Cardiac septum (tissue), 1 donor: ENCODE results near the gene TCF20. TPM values are rescaled to one million over a fixed set of nuclear protein-coding genes. Genes with fewer than 3 reads are reported as not detected.
A peak's percentile ranks its signal among the peaks of the same experiment; 100 is the strongest.

ENCODE experiments used
- DNase-seq: peaks from one replicate; pipeline ENCODE4 v3.0.0-alpha.2; 2020; ENCODE audit warnings: low spot score
- intact Hi-C: fragments of 100-400 bp; cut with DNase I; formaldehyde crosslinking; loops from one replicate; pipeline ENCODE4 v1.14.0; 2022
- total RNA-seq: library from RNA; stranded (reverse); fragmentation: NEBNext Ultra II Directional; extraction: Animal tissue kit (Norgen Biotek cat#: 25700); gene quantifications from one replicate; pipeline ENCODE4 v1.2.1, GENCODE V29; 2021
- donor health status: DM: no; HTN: no; CAD: no.

The TCF20 gene
- total RNA-seq, 1 donor from 2014 or later: 15.3 TPM

GRCh38 chr22:42269432-42270175 is 849 bp downstream of the TCF20 start:
- DNase-seq: peak; percentile 84
- intact Hi-C loops: loop anchor here (5.0 kb wide), 1 partner anchor 168 kb away; no protein-coding TSS in a partner anchor

GRCh38 chr22:42268852-42269410 is 1.5 kb downstream of the TCF20 start:
- DNase-seq: no peak
- intact Hi-C loops: no loop called here

GRCh38 chr22:42265321-42265720 is 5.1 kb downstream of the TCF20 start:
- intact Hi-C loops: no loop called here
- no peak for DNase-seq

- DNase-seq: no peak
- intact Hi-C loops: no loop called here
Observed at GRCh38 chr22:42263944-42264343, 6.5 kb downstream of the TCF20 start.

GRCh38 chr22:42262964-42263363 is 7.5 kb downstream of the TCF20 start:
- intact Hi-C loops: no loop called here
- no peak for DNase-seq

GRCh38 chr22:42261296-42261695 is 9.2 kb downstream of the TCF20 start:
- no peak for DNase-seq
- intact Hi-C loops: no loop called here

GRCh38 chr22:42258126-42258525 is 12.3 kb downstream of the TCF20 start:
- intact Hi-C loops: no loop called here

GRCh38 chr22:42257386-42257785 is 13.1 kb downstream of the TCF20 start:
- intact Hi-C loops: no loop called here
- DNase-seq: no peak

More at GRCh38 chr22:42258126-42258525, 12.3 kb downstream of the TCF20 start:
- no peak for DNase-seq

GRCh38 chr22:42256930-42257329 is 13.5 kb downstream of the TCF20 start:
- intact Hi-C loops: no loop called here

GRCh38 chr22:42256220-42256619 is 14.2 kb downstream of the TCF20 start:
- intact Hi-C loops: no loop called here
- DNase-seq: no peak

More at GRCh38 chr22:42256930-42257329, 13.5 kb downstream of the TCF20 start:
- DNase-seq: no peak

GRCh38 chr22:42249831-42250230 is 20.6 kb downstream of the TCF20 start:
- DNase-seq: no peak
- intact Hi-C loops: no loop called here

GRCh38 chr22:42248995-42249394 is 21.5 kb downstream of the TCF20 start:
- no peak for DNase-seq
- intact Hi-C loops: no loop called here

- intact Hi-C loops: no loop called here
- DNase-seq: no peak
Observed at GRCh38 chr22:42247596-42247995, 22.9 kb downstream of the TCF20 start.

- intact Hi-C loops: no loop called here
Observed at GRCh38 chr22:42243802-42244060, 26.7 kb downstream of the TCF20 start.

GRCh38 chr22:42236848-42237247 is 33.6 kb downstream of the TCF20 start:
- no peak for DNase-seq
- intact Hi-C loops: no loop called here

More at GRCh38 chr22:42243802-42244060, 26.7 kb downstream of the TCF20 start:
- DNase-seq: no peak

GRCh38 chr22:42236268-42236667 is 34.2 kb downstream of the TCF20 start:
- DNase-seq: no peak
- intact Hi-C loops: no loop called here

GRCh38 chr22:42233879-42234278 is 36.6 kb downstream of the TCF20 start:
- DNase-seq: no peak
- intact Hi-C loops: no loop called here

- intact Hi-C loops: no loop called here
- DNase-seq: no peak
Observed at GRCh38 chr22:42231929-42232328, 38.5 kb downstream of the TCF20 start.

- intact Hi-C loops: no loop called here
- no peak for DNase-seq
Observed at GRCh38 chr22:42229455-42230149, 40.9 kb downstream of the TCF20 start.

GRCh38 chr22:42228483-42228882 is 42.0 kb downstream of the TCF20 start:
- DNase-seq: no peak
- intact Hi-C loops: no loop called here

GRCh38 chr22:42227435-42227834 is 43.0 kb downstream of the TCF20 start:
- intact Hi-C loops: no loop called here

More at GRCh38 chr22:42227435-42227834, 43.0 kb downstream of the TCF20 start:
- no peak for DNase-seq
